ENCODE measurements around the gene GOSR1. TPM values are rescaled to one million over a fixed set of nuclear protein-coding genes. Genes with fewer than 3 reads are reported as not detected.
"Not testable (repeated sequence)": the region's sequence is repeated elsewhere in the genome, so short reads cannot be mapped to it uniquely, and the experiment has no call there.

GOSR1 gene
- total RNA-seq, 2 donors from 2014 or later = 39.5 to 48.9 TPM

GRCh38 chr17:30443721-30444120 lies 33.5 kb upstream of the GOSR1 start:
- Histone ChIP-seq H3K9me3 (no peaks in the 10 kb centered on the region), H3K4me3 (no peak overlapping the region), H3K27me3 (replicated peaks; ENCODE audit: insufficient read depth) (no peaks in the 10 kb centered on the region), H3K27ac (no peak overlapping the region), H3K4me1 (replicated peaks) (no peaks in the 10 kb centered on the region), H3K36me3 (no peaks in the 10 kb centered on the region)
- intact Hi-C loops (cut with DNase I) = no loop called here
- TF ChIP-seq CTCF (IDR thresholded peaks at IDR 0.05) = no peak
- TF ChIP-seq POLR2A (IDR thresholded peaks at IDR 0.05) = no peak
- TF ChIP-seq POLR2AphosphoS5 (IDR thresholded peaks at IDR 0.05) = no peak
- 71% methylated on average over 6 of the region's 6 CpGs for whole genome bisulfite sequencing
- no peak for DNase-seq (ENCODE audit: low spot score)

GRCh38 chr17:30446640-30447039 lies 30.6 kb upstream of the GOSR1 start:
- intact Hi-C loops (cut with DNase I); DNase-seq (ENCODE audit: low spot score); H3K36me3 ChIP-seq; H3K9me3 ChIP-seq; H3K4me1 ChIP-seq (replicated peaks); H3K4me3 ChIP-seq; H3K27me3 ChIP-seq (replicated peaks; ENCODE audit: insufficient read depth); H3K27ac ChIP-seq: not testable (repeated sequence)

GRCh38 chr17:30449480-30449879 lies 27.7 kb upstream of the GOSR1 start:
- DNase-seq (ENCODE audit: low spot score) = no peak
- H3K27ac ChIP-seq = no peak overlapping the region
- WGBS = 26% methylated on average over 4 of the region's 4 CpGs
- no peaks in the 10 kb centered on the region for H3K9me3 ChIP-seq
- TF ChIP-seq CTCF (IDR thresholded peaks at IDR 0.05) = no peak
- H3K36me3 ChIP-seq = no peaks in the 10 kb centered on the region
- intact Hi-C loops (cut with DNase I) = no loop called here
- no peaks in the 10 kb centered on the region for H3K27me3 ChIP-seq (replicated peaks; ENCODE audit: insufficient read depth)
- no peaks in the 10 kb centered on the region for H3K4me1 ChIP-seq (replicated peaks)
- H3K4me3 ChIP-seq = no peak overlapping the region

GRCh38 chr17:30450125-30451027 lies 26.8 kb upstream of the GOSR1 start:
- H3K9me3 ChIP-seq = no peaks in the 10 kb centered on the region
- WGBS = 93% methylated on average over 12 of the region's 12 CpGs
- H3K27ac ChIP-seq = no peak overlapping the region
- no peak overlapping the region for H3K4me3 ChIP-seq
- H3K36me3 ChIP-seq = no peaks in the 10 kb centered on the region
- TF ChIP-seq CTCF (IDR thresholded peaks at IDR 0.05) = no peak
- no peak for TF ChIP-seq POLR2A (IDR thresholded peaks at IDR 0.05)
- TF ChIP-seq POLR2AphosphoS5 (IDR thresholded peaks at IDR 0.05) = no peak
- DNase-seq (ENCODE audit: low spot score) = no peak
- H3K4me1 ChIP-seq (replicated peaks) = no peaks in the 10 kb centered on the region
- H3K27me3 ChIP-seq (replicated peaks; ENCODE audit: insufficient read depth) = no peaks in the 10 kb centered on the region
- intact Hi-C loops (cut with DNase I) = no loop called here

GRCh38 chr17:30454635-30455034 lies 22.6 kb upstream of the GOSR1 start:
- Histone ChIP-seq H3K9me3 (no peaks in the 10 kb centered on the region), H3K36me3 (peaks cover 0 to 4% of the 10 kb centered on the region in 2 donors), H3K4me3 (no peak overlapping the region), H3K4me1 (replicated peaks) (no peaks in the 10 kb centered on the region), H3K27me3 (replicated peaks; ENCODE audit: insufficient read depth) (no peaks in the 10 kb centered on the region), H3K27ac (no peak overlapping the region)
- DNase-seq (ENCODE audit: low spot score) = no peak
- WGBS = 92% methylated on average over 4 of the region's 4 CpGs
- TF ChIP-seq POLR2A (IDR thresholded peaks at IDR 0.05) (no peak), POLR2AphosphoS5 (IDR thresholded peaks at IDR 0.05) (no peak), CTCF (IDR thresholded peaks at IDR 0.05) (no peak)
- intact Hi-C loops (cut with DNase I) = no loop called here

Data from prostate gland (tissue), 2 donors.